Stimulated activated CD8-positive, alpha-beta memory T cell treated with anti-CD3 and anti-CD28 coated beads, Interleukin-12 subunit alpha, Interleukin-12 subunit beta, amount 100 ng/mL, for 24 hours (primary cell): Measurements from ENCODE around the gene BLM.
"Not testable (repeated sequence)": the region's sequence is repeated elsewhere in the genome, so short reads cannot be mapped to it uniquely, and the experiment has no call there.

Experiments
- DNase-seq: peaks from one replicate; pipeline ENCODE4 v3.0.0-alpha.2; 2020; ENCODE audit errors: extremely low read depth

The BLM gene

DNA sequence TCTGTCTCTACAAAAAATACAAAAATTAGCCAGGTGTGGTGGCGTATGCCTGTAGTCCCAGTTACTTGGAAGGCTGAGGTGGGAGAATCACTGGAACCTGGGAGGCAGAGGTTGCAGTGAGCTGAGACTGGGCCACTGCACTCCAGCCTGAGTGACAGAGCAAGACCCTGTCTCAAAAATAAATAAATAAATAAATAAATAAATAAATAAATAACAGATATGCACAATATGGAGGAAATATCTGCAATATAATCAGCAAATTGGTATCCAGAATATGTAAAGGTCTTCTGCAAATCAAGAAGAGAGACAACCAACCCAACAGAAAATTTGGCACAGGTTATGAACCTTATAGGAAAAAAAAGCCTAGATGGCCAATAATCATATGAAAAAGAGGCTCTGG, 132.3 kb downstream of the BLM start:
- not testable (repeated sequence) for DNase-seq

DNA sequence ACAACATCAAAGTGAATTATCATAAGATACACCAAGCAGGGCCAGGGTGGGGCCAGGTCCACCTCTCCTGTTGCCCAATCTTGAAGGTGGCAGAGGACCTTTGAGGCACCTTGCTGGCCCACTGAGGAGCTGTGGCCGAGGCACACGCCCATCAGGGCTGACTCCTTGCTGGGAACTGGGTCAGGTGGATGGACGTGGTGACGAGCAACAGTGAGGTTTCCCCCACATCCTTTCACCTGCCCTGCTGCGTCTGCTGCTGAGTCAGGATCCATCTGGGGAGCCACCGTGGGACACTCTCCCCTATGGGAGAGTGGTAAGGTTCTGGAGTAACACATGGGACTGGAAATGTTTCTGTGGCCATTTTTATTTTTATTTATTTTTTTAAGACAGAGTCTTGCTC, 134.0 kb downstream of the BLM start:
- DNase-seq: no peak

DNA sequence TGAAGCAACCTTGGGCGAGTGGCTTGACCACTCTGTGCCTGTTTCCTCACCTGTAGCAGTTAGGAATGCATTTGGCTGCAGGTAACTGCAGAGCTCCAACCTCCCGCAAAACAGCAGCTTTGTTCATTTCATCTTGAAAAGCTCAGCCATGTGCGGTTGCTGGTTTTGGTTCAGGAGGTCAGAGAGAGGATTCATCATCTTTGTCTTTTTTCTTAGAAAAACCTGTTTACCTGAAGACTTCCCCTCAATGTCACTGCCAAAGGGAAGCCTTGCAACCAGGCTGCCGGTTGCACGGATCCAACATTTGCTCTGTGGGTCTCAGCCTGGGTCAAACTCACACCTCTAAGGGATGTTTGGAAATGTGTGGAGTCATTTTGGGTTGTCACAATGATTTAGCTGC, 134.8 kb downstream of the BLM start:
- no peak for DNase-seq

DNA sequence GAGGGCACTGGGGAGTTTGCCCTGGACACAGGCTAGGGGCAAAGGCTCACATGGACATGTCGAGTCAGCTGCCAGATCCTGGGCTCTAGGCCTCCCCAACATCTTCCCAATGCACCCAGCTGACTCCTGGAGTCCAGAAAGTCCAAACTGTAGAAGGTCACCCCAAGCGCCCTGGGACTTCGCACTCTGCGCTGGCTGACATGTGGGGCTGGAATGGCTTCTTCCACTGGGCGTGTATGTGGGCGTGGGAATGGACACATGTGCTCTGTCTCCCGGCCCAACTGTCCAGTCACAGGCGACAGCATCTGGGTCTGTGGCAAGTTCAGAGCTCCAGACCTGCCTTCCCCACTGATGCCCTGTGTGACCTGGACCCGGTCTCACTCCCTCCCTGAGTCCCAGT, 138.0 kb downstream of the BLM start:
- DNase-seq: no peak

DNA sequence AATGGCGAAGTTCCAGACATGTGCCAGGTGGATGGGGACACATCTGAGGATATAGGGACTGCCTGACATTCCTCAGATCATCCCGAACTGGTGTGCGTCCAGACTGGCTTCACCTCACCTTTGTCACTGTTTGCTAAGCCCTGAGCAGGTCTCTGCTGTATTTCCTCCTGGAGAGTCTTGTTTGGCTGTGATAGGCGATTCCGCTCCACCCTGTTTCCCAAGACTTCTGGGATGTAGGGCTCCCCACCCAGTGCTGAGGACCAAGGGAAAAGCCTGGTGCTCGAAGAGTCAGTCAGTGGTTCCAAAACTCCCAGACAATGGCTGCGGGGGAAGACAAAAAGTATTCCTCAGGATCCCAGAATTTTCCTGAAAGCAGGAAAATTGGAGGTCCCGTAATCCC, 140.2 kb downstream of the BLM start:
- DNase-seq: no peak

DNA sequence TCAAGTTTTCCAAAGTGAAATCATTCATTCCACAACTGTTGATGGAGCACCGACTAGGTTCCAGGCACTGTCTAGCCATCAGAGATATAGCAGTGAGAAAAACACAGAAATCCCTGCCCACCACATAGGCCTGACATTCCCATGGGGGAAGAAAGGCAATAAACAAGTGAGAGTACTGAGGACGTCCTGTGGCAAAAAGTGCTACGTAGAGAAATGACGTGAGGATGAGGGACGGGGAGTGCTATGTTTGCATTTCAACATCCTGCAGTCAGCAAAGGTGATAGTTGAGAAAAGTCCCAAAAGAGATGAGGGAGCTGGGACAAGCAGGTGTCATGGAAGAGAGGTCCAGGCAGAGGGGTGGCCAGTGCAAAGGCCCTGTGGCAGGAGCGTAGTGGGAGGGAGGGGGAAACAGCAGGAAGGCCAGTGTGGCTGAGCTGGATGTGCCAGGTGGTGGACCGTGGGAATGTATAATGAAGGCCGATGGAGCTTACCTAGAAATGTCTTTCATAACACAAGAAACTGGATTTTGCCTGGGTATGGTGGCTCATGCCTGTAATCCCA, 140.8 kb downstream of the BLM start:
- no peak for DNase-seq

DNA sequence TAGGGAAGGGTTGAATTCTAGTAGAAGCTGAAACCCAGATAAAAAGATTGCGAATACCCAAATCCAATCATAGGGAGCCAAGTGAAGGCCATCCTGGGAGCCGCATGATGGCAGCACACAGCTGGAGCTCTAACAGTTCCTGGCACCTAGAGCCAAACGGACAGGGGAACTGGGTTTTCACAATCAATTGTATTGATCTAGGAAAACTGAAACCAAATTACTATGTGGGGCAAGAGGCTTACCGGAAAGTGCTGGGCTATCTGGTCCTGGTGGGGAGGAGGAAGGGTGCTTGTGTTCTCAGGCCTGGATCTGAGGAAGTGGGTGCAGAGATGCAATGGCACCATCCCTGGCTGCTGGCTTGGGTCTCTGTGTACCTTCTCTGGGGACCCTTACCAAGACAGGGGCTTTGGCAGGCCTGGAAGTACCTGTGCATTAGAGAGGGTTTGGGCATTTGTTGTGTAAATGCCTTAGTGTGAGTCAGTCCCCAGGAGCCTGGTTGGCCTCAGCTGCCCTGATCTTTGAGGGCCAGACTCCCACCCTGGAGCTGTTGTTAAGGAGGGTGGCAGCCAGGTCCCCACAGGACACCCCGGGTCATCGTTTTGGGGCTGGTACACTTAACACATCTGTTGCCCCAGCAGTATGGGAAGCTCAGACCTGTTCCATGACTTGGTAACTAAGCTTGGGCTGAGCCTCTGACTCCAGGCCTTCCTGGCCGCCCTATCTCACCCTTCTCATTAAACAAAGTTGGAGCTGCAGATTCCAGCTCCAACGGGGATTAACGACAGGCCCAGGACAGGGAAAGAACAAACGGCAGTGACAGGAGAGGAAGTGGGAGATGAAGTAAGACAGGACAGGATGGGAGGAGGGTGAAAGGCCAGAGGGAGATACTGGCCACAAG, 142.3 kb downstream of the BLM start:
- no peak for DNase-seq

DNA sequence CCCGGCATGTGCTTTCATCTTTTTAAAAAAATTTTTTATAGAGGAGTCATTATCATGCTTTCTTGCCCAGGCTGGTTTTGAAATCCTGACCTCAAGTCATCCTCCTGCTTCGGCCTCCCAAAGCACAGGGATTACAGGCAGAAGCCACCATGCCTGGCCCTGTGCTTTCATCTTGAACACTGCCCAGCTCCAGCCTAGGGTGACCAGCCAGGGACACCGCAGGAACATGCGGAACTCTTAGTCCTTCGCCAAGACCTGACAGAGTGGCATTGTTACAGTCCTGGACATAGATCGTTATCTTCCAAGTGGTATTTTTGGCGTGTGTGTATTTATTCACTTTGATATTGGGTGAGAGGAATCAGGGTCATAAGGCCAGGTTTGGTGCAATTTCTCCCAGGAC, 143.3 kb downstream of the BLM start:
- no peak for DNase-seq

DNA sequence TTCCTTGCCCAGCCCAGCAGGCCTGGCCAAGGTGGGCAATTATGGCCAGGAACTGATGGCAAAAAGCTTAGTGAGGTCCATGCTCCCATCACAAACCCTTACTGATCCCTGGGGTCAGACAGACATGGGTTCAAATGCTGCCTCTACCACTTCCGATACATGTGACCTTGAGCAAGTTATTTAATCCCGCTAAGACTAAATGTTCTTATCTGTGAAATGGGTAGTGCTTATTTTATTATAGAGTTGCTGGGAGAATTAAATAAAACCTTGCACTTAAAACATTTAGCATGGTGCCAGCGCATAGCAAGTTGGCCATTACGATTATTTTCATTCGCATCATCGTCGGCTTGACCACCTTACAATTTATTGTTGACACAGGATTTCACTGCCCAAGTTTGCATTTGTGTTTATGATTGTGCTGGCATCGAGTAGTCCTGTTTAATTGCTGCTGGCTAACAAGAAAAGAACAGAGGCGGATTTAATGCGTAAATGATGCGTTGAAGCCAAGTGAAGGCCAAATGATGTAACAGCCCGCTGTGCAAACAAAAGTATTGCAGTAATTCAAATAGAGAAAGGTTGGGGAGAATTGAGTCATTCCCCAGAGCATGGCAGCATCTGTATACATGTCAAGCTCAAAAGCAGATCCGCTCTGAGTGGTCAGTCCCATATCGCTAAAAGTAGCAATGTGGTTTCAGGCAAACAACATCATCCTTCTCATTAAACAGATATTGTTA, 144.0 kb downstream of the BLM start:
- no peak for DNase-seq

DNA sequence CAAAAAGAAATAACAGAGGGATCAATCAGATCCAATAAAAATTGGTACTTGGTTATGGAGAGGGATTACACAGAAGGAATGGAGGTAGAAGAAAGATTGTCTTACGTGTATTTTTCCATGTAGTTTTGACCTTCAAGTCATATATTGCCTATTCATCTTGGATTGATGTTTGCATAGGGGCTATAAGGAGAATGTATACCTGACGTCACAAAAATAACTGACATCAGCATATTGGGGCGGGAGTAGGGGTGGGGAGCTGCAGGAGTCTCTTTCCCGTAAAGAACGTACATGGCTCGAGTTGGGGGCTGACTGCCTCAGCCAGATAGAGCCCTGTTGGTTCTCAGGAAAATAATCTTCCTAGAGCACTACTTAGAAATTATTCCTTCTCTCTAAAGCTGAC, 145.3 kb downstream of the BLM start:
- DNase-seq: no peak

DNA sequence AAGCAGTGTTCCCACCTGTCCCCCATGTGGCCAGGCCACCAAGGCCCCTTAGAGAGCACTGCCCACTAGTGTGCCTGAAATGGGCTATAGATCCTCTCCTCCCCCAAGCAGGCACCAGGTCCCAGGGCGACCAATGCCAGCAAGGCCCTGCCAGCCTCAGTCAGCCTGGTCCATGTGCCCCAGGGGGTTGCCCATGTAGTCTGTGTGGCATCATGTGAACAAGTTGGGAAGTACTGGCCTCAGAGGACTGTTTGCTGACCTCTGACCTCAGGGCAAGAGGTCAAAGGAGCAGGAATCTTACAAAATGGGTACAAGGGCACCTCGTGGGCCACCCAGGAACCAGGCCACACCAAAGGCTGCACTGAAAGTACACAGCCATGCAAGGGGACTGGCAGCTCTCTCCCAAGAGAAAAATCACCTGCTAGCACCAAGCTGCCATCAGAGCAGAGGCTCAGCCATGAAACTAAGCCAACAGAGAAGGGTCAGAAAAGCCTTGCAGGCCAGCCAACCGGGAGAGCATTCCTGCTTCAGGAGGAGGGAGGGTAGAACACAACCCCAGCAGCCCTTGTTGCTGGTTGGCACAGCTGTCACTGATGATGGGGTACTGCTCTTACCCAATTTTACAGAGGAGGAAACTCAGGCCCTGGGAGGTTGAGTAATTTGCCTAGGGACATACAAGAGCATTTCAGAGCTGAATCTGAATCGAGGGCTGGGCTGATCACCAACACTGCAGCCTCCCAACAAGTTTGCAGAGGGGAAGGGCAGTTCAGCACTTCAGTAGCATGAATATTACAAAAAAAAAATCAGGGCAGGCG, 146.0 kb downstream of the BLM start:
- no peak for DNase-seq

DNA sequence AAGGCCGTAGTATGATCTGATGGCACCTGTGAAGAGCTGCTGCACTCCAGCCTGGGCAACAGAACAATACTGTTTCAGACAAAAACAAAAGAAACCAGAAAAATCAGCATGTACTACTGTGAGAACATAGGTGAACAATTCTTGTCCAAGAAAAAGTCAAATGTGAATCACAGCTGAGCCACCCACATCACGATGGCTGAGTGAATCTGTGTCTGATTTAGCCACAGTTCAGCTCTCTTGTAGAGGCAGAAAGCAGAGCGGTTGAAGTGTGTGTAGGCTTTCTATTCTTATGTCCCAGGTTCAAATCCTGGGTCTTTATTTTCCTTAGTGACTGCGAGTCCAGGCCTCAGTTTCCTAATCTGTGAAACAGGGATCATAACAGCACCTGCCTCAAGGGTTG, 146.8 kb downstream of the BLM start:
- DNase-seq: no peak

DNA sequence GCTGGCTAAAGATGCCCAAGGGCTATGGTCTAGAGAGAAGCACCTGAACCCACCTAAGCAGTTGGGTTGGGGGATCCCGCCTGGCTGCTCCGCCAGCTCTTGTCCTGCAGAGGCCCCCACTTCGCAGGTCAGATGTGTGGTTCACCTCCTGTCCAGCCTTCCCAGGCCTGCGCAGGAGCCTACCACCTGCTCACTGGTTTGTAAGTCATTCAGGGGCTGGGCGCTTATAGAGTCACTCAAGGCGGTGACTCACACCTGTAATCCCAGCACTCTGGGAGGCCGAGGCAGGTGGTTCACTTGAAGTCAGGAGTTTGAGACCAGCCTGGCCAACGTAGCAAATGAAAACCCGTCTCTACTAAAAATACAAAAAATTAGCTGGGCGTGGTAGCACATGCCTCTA, 147.4 kb downstream of the BLM start:
- DNase-seq: no peak

DNA sequence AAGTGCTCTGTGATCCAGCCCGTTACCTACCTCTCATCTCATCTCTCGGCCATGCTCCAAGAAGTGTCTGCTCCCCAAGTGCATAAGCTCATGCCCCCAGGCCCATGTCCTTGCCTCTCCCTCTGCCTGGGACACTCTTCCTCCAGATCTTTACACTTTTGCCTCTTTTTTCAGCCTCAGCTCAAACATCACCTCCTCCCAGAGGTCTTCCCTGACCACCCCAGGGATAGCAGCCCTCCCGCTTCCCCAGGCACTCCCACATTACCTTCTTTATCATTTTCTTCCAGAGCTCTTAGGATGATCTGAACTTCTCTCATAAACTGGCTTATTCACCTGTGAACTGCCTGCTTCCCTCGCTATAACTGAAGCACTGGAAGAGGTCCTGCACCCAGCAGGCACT, 148.6 kb downstream of the BLM start:
- no peak for DNase-seq
